GM12875 (cell line): Measurements from ENCODE around the gene SH3PXD2B.
A peak's percentile ranks its signal among the peaks of the same experiment; 100 is the strongest.

Experiments used
- H3K4me3 ChIP-seq: one replicate; pipeline ENCODE4 v1.5.1; 2011; ENCODE audit warnings: low read depth, low read length, control low read depth
- TF ChIP-seq, protein P1 (sequence below): IDR thresholded peaks from 2 replicates; pipeline ENCODE4 v1.5.1; 2011; ENCODE audit warnings: low read depth, mild to moderate bottlenecking, control low read depth, inconsistent platforms, low read length, moderate library complexity, borderline replicate concordance; ENCODE audit not compliant: insufficient read depth

Gene SH3PXD2B

DNA sequence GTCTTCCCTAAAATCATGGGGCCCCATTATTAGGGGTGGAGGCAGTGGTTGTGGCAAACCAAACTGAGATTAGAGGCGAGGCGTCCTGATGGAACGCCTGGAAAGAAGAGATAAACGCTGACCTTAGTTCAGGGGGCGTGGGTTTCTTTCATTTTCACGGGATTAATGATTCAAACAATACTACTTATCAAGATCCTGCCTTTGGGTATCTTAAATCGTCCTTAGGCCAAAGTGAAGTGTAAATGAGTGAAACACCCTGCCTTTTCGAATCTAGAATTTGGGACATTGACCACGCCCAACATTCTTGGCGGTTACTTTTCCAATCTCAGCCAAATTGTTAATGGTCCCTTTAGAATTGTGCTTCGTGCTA, 169.7 kb downstream of the SH3PXD2B start:
- H3K4me3 ChIP-seq = peak overlapping the region; percentile 95
- TF ChIP-seq, protein P1, sequence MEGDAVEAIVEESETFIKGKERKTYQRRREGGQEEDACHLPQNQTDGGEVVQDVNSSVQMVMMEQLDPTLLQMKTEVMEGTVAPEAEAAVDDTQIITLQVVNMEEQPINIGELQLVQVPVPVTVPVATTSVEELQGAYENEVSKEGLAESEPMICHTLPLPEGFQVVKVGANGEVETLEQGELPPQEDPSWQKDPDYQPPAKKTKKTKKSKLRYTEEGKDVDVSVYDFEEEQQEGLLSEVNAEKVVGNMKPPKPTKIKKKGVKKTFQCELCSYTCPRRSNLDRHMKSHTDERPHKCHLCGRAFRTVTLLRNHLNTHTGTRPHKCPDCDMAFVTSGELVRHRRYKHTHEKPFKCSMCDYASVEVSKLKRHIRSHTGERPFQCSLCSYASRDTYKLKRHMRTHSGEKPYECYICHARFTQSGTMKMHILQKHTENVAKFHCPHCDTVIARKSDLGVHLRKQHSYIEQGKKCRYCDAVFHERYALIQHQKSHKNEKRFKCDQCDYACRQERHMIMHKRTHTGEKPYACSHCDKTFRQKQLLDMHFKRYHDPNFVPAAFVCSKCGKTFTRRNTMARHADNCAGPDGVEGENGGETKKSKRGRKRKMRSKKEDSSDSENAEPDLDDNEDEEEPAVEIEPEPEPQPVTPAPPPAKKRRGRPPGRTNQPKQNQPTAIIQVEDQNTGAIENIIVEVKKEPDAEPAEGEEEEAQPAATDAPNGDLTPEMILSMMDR = no peak

DNA sequence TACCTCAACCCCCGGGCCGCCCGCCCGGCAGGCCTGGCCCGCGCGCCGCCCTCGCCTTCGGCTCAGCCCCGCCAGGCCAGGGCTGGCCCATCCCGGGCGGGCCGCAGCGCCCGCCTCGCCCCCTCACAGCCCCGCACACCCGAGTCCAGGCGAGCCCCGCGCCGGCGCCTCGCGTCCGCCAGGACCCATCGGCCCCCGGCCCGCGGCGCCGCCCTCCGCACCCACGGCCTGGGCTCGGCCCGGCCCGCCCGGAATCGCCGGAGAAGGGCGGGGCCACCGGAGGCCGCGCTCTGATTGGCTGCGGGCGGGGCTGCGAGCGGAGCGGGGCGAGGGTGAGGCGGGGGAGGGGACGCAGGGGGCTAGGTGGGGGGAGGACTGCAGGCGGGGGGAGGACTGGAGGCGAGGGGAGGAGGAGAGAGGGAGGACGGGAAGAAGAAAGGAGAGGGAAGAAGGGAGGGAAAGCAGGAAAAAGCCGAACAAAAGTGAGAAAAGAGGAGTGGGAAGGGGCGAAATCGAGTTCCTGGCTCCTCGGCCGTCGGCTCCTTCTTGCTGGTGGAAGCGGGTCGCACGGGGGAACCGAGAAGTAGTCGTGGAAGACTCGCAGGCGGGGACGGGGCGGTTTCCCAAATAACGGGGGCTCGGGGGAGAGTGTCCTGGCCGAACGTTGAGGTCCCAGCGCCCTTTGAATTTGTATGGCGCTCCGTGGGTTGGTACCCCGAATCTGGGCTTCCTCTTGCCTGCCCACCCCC, 170.3 kb downstream of the SH3PXD2B start:
- peak overlapping the region; percentile 95 for H3K4me3 ChIP-seq
- TF ChIP-seq, protein P1 = no peak

DNA sequence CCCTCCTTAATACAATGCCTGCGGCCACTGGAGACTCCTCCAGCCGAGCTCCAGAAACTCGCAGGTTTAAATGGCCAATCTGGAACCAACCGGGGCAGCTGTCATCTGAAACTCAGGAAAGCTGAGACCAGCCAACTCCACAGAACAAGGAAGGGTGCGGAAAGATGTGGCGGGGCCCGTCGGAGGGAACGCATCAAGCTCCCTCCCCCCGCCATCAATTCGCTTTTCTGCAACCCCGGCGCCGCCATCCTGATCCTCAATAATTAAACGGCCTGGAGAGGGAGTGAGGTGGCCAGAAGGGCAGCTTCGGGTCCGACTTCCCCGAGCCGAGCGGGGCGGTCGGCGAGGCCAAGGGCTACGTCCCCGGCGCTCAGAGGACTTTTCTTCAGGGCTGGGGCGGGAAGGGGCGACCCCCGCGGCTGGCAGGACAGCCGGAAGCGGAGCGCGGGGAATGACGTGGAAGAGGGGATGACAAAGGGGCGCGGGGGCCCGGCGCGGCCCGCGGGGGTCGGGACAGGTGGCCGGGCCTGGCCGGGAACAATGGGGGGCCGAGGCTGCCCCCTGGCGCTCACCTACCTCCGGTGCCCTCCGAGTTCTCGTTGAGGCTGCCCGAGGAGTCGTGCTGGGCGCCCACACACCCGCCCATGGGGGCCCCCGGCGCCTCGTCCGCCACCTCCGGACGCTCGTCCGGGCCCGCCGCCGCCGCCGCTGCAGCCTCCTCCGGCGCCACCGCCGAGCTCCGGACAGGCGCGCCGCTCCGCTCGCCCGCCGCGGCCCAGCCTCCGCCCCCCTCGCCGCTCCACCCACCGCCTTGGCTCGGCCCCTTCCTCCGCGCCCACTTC, 171.1 kb downstream of the SH3PXD2B start, which contains the start of gene UBTD2:
Gene UBTD2 (minus strand): TSS at position 745 of the 842 bp plus-strand sequence. CDS start 99 bp downstream, at position 646.
- TF ChIP-seq, protein P1 = peak; percentile 72

DNA sequence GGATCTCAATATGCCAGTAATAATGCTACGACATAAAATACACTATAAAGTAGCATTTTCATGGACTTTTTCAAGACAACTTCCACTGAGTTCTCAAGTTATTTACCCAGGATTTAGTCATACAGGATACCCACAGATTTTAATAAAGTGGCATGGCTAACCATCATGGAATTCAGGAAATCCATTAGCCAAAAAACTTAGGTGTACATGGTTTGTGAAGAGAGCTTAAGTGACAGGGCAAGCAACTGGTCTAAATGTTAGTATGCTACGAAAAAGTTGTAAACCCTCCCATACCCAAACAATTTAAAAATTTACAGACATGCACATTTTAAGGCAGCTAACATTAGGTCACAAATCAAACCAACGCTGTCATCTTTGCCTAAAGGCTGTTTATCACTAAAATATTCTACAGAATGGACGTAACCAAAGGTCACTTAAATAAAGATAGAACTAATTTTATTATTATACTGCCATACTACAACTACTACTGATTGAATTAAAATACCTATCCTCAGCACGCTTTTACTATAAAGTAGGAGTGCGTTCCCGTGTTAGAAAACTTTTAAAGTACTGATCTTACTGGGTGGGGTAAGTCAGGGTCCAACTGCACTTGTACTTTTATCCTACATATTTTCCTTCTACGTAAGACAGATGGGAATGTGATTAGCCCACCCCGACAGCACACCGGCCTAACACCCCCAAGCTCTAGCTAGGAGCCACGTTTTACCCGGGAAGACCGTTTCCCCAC, 171.9 kb downstream of the SH3PXD2B start:
- peak overlapping the region; percentile 95 for H3K4me3 ChIP-seq
- TF ChIP-seq, protein P1 = no peak

More for the DNA sequence above, 171.1 kb downstream of the SH3PXD2B start, which contains the start of gene UBTD2:
- H3K4me3 ChIP-seq = peak within 1 kb of the TSS; percentile 95

DNA sequence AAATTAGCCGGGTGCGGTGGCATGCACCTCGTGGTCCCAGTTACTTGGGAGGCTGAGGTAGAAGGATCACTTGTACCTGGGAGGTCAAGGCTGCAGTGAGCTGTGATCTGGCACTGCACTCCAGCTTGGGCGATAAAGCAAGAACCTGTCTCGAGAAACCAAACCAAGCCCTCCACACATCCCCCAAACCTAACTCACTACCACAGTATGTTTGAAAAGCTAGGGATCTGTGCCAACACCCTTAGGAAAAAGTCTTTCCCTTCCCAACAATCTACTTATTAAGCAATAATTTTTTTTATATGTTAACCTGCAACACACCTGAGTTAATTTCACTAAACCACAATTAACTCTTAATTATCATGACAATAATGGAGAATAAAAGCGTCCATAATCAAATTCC, 173.0 kb downstream of the SH3PXD2B start:
- TF ChIP-seq, protein P1 = no peak
- peak overlapping the region; percentile 8 for H3K4me3 ChIP-seq

DNA sequence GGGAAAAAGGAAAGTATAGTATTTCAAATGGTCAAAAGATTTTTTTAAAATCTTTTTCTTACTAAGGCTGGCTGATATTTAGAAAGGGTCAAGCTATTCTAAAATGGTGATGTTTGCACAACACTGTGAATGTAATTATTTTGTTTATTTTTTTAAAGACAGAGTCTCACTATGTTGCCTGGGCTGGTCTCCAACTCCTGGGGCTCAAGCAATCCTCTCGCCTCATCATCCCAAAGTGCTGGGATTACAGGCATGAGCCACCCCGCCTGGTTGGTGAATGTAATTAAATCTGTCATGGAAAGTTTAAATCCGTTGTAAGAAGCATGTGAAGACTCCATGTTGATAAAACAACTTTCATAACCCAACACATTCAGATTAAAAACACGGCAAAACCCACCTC, 173.4 kb downstream of the SH3PXD2B start:
- TF ChIP-seq, protein P1 = no peak
- H3K4me3 ChIP-seq = no peak overlapping the region
